ENCODE measurements around the gene ADCY1. TPM values are rescaled to one million over a fixed set of nuclear protein-coding genes. Genes with fewer than 3 reads are reported as not detected.

Gene ADCY1
- total RNA-seq, 1 donor from 2014 or later = 4.7 TPM

- no peaks in the 10 kb centered on the region for H3K36me3 Mint-ChIP-seq
- H3K4me1 Mint-ChIP-seq = no peaks in the 10 kb centered on the region
- no peaks in the 10 kb centered on the region for H3K27me3 Mint-ChIP-seq (ENCODE audit: low read depth)
- H3K4me3 Mint-ChIP-seq = no peak overlapping the region
- TF ChIP-seq CTCF (IDR thresholded peaks at IDR 0.05; ENCODE audit: unreplicated experiment) = no peak
- DNase-seq (ENCODE audit: low spot score in 2 of 2, unreplicated experiment in 2 of 2) = no peak
- no peak overlapping the region for H3K27ac Mint-ChIP-seq
- H3K9me3 Mint-ChIP-seq = peaks cover 4% of the 10 kb centered on the region
Measured at GRCh38 chr7:45691155-45691656, 117.0 kb downstream of the ADCY1 start.

- Mint-ChIP-seq H3K27me3 (ENCODE audit: low read depth) (no peaks in the 10 kb centered on the region), H3K27ac (no peak overlapping the region), H3K4me1 (no peaks in the 10 kb centered on the region), H3K4me3 (no peak overlapping the region), H3K9me3 (peaks cover 4% of the 10 kb centered on the region), H3K36me3 (no peaks in the 10 kb centered on the region)
- no peak for DNase-seq (ENCODE audit: low spot score in 2 of 2, unreplicated experiment in 2 of 2)
- no peak for TF ChIP-seq CTCF (IDR thresholded peaks at IDR 0.05; ENCODE audit: unreplicated experiment)
Measured at GRCh38 chr7:45692031-45692430, 117.9 kb downstream of the ADCY1 start.

- H3K27ac Mint-ChIP-seq = no peak overlapping the region
- no peaks in the 10 kb centered on the region for H3K36me3 Mint-ChIP-seq
- peaks cover 4% of the 10 kb centered on the region for H3K9me3 Mint-ChIP-seq
- no peak for DNase-seq (ENCODE audit: low spot score in 2 of 2, unreplicated experiment in 2 of 2)
- TF ChIP-seq CTCF (IDR thresholded peaks at IDR 0.05; ENCODE audit: unreplicated experiment) = no peak
- H3K4me1 Mint-ChIP-seq = no peaks in the 10 kb centered on the region
- H3K4me3 Mint-ChIP-seq = no peak overlapping the region
- peaks cover 4% of the 10 kb centered on the region for H3K27me3 Mint-ChIP-seq (ENCODE audit: low read depth)
Measured at GRCh38 chr7:45695249-45695995, 121.3 kb downstream of the ADCY1 start.

GRCh38 chr7:45696476-45696875 is 122.3 kb downstream of the ADCY1 start:
- H3K4me3 Mint-ChIP-seq = no peak overlapping the region
- H3K27ac Mint-ChIP-seq = no peak overlapping the region
- H3K27me3 Mint-ChIP-seq (ENCODE audit: low read depth) = peaks cover 9% of the 10 kb centered on the region
- peaks cover 4% of the 10 kb centered on the region for H3K9me3 Mint-ChIP-seq
- no peaks in the 10 kb centered on the region for H3K4me1 Mint-ChIP-seq
- DNase-seq (ENCODE audit: low spot score in 2 of 2, unreplicated experiment in 2 of 2) = no peak
- no peaks in the 10 kb centered on the region for H3K36me3 Mint-ChIP-seq
- TF ChIP-seq CTCF (IDR thresholded peaks at IDR 0.05; ENCODE audit: unreplicated experiment) = no peak

GRCh38 chr7:45697576-45698136 is 123.5 kb downstream of the ADCY1 start:
- peaks cover 4% of the 10 kb centered on the region for H3K9me3 Mint-ChIP-seq
- no peak overlapping the region for H3K4me3 Mint-ChIP-seq
- peaks cover 9% of the 10 kb centered on the region for H3K27me3 Mint-ChIP-seq (ENCODE audit: low read depth)
- no peaks in the 10 kb centered on the region for H3K36me3 Mint-ChIP-seq
- DNase-seq (ENCODE audit: low spot score in 2 of 2, unreplicated experiment in 2 of 2) = no peak
- H3K4me1 Mint-ChIP-seq = no peaks in the 10 kb centered on the region
- TF ChIP-seq CTCF (IDR thresholded peaks at IDR 0.05; ENCODE audit: unreplicated experiment) = no peak
- H3K27ac Mint-ChIP-seq = no peak overlapping the region
